Stimulated activated CD8-positive, alpha-beta memory T cell treated with anti-CD3 and anti-CD28 coated beads, Interleukin-2, amount 100 ng/mL, for 48 hours (primary cell): ENCODE data around the gene LYG1.

ENCODE experiments used
- DNase-seq, 2 donors: peaks; one replicate each; pipeline ENCODE4 v3.0.0-alpha.2; 2020; ENCODE audit warnings: low read depth in 2 of 2

The LYG1 gene

GRCh38 chr2:99275882-99276281 lies 25.1 kb downstream of the LYG1 start:
- DNase-seq, result no peak

- no peak for DNase-seq
Measured at GRCh38 chr2:99261242-99261641, 39.8 kb downstream of the LYG1 start.

- no peak for DNase-seq
Measured at GRCh38 chr2:99260184-99260583, 40.8 kb downstream of the LYG1 start.

GRCh38 chr2:99259465-99259864 lies 41.5 kb downstream of the LYG1 start:
- no peak for DNase-seq

- no peak for DNase-seq
Measured at GRCh38 chr2:99256677-99257076, 44.3 kb downstream of the LYG1 start.

GRCh38 chr2:99255491-99256318 lies 45.3 kb downstream of the LYG1 start, which contains the start of gene LYG2:
TSS of gene LYG2 (minus strand) at chr2:99255666. CDS start at chr2:99254260, 1,406 bp downstream.
- no peak for DNase-seq

- no peak for DNase-seq
Measured at GRCh38 chr2:99249951-99250350, 51.0 kb downstream of the LYG1 start.

- DNase-seq, result no peak
Measured at GRCh38 chr2:99242151-99242550, 58.8 kb downstream of the LYG1 start.

- DNase-seq, result no peak
Measured at GRCh38 chr2:99240431-99240830, 60.6 kb downstream of the LYG1 start.

- DNase-seq, result no peak
Measured at GRCh38 chr2:99238599-99238998, 62.4 kb downstream of the LYG1 start.
